ENCODE results near the gene KIAA1210.
"Not testable (repeated sequence)": the region's sequence is repeated elsewhere in the genome, so short reads cannot be mapped to it uniquely, and the experiment has no call there.

The KIAA1210 gene

DNA sequence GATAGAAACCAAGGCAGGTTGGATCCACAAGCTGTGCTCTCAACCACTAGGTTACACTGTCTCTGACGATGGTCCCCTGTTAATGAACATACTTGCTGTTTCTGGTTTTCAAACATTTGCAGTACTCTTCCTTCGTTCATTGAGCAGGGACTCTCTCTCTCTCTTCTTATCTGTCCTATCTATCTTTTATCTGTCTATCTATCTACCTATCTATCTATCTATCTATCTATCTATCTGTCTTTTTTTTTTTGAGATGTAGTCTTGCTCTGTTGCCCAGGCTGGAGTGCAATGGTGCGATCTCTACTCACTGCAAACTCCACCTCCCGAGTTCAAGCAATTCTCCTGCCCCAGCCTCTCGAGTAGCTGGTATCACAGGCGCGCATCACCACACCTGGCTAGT lies 64.2 kb downstream of the KIAA1210 start:
- Histone ChIP-seq H3K27me3 (ENCODE audit: control insufficient read depth, insufficient read depth, low read length) (no peaks in the 10 kb centered on the region), H3K9me3 (ENCODE audit: control insufficient read depth, low read length) (no peaks in the 10 kb centered on the region), H3K4me1 (ENCODE audit: control insufficient read depth, insufficient read depth, low read length) (no peaks in the 10 kb centered on the region), H3K36me3 (ENCODE audit: control insufficient read depth, insufficient read depth, low read length) (no peaks in the 10 kb centered on the region), H3K4me3 (ENCODE audit: low read length) (no peak overlapping the region), H3K9ac (ENCODE audit: low read length) (no peak overlapping the region)

DNA sequence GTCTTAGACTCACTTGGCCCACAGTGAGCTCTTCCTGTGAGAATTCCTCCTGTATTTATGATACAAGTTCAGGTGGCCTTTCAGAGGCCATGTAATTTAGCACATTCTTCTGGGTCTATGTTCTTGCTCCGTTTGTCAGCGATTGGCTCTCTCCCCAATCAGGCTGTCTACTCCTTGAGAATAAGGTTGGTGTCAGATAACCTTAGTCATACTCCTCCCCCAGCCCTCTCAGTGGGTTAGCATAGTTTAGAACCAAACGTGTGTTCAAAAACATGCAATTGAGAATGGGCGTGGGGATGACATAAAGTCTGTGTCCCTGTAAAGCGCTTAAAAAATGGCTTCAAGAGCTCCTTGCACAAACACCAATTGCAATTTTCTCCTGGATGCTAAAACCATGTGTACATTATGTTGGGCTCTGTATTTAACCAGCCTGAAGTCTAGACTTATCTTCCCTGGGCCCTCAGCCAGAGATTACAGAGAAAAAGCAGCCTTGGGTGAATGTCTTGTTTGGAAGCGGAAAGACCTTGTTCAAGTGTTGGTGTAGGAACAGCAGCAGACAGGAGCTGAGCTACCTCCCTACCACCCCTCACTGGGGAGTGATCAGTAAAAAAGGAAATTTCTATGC lies 64.8 kb downstream of the KIAA1210 start:
- H3K27me3 ChIP-seq (ENCODE audit: control insufficient read depth, insufficient read depth, low read length), result no peaks in the 10 kb centered on the region
- no peaks in the 10 kb centered on the region for H3K9me3 ChIP-seq (ENCODE audit: control insufficient read depth, low read length)
- H3K36me3 ChIP-seq (ENCODE audit: control insufficient read depth, insufficient read depth, low read length), result no peaks in the 10 kb centered on the region
- no peak overlapping the region for H3K4me3 ChIP-seq (ENCODE audit: low read length)
- H3K4me1 ChIP-seq (ENCODE audit: control insufficient read depth, insufficient read depth, low read length), result no peaks in the 10 kb centered on the region
- no peak overlapping the region for H3K9ac ChIP-seq (ENCODE audit: low read length)

DNA sequence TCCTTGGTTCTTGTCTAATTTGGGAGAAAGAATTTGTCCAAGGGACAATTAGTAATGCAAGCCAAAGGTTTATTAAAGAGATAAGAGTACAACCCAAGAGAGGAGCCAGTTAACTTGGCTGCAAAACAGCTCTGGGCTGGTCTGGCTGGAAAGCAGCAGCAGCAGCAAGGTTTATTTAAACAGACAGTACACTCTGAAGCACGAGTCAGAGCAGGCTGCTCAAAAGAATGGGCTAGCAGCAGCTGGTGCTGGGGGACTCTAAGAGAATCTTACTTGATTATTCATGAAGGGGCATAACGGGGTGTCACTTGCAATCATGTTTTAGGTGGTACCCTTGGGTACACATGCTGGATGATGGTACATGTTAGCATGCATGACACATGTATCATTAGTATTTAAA lies 71.9 kb downstream of the KIAA1210 start:
- Histone ChIP-seq H3K36me3 (ENCODE audit: control insufficient read depth, insufficient read depth, low read length) (no peaks in the 10 kb centered on the region), H3K4me1 (ENCODE audit: control insufficient read depth, insufficient read depth, low read length) (no peaks in the 10 kb centered on the region), H3K4me3 (ENCODE audit: low read length) (no peak overlapping the region), H3K9ac (ENCODE audit: low read length) (no peak overlapping the region), H3K9me3 (ENCODE audit: control insufficient read depth, low read length) (no peaks in the 10 kb centered on the region), H3K27me3 (ENCODE audit: control insufficient read depth, insufficient read depth, low read length) (no peaks in the 10 kb centered on the region)

DNA sequence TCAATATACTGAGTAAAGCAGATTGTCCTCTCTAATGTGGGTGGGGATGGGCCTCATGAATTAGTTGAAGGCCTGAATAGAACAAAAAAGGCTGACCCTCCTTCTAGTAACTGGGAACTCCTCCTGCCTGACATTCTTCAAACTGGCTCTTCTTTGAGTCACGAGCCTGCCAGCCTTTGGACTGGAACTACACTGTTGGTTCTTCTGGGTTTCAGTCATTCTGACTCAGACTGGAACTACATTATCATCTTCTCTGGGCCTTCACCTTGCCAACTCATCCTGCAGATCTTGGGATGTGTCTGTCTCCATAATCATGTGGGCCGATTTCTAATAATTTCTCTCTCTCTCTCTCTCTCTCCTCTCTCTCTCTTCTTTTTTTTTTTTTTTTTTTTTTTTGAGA lies 81.7 kb downstream of the KIAA1210 start:
- no peak overlapping the region for H3K4me3 ChIP-seq (ENCODE audit: low read length)
- no peaks in the 10 kb centered on the region for H3K27me3 ChIP-seq (ENCODE audit: control insufficient read depth, insufficient read depth, low read length)
- H3K4me1 ChIP-seq (ENCODE audit: control insufficient read depth, insufficient read depth, low read length), result peaks cover 17% of the 10 kb centered on the region
- H3K36me3 ChIP-seq (ENCODE audit: control insufficient read depth, insufficient read depth, low read length), result no peaks in the 10 kb centered on the region
- H3K9me3 ChIP-seq (ENCODE audit: control insufficient read depth, low read length), result no peaks in the 10 kb centered on the region
- H3K9ac ChIP-seq (ENCODE audit: low read length), result no peak overlapping the region

DNA sequence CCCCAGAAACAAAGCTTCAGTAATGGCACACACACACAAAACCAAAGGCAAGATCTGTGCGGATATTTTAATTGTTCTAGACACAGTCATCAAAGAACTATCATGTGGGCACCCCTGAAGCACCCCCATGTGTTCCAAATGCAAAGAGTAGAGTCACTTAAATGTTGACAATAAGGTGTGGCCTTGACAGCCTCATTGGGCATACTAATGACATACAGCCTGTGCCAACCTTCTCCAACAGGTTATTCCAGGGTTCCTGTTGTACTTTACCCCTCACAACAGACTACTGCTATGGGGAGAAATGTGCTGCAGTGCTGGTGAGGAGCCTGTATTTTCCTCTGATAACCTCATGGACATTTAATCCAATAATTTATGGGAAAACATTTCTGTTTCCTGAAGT lies 84.6 kb downstream of the KIAA1210 start:
- H3K9ac ChIP-seq (ENCODE audit: low read length), result no peak overlapping the region

DNA sequence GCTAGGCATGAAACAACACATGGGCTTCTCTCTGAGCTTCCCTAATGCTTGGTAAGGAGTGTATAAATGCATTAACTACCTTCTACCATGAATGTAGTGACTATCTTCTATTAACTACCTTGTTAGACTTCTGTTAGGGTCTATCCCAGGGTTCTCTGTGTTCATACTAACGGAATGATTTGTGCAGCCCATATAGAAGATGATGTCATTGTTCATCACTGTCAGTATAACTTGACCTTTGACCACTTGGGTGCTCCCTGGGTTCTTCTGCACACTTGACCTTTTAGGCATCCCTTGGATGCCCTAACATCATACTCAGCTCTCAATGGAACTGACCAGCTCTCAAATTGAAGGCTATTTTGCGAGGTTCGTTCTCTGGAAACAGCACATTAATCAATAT lies 85.6 kb downstream of the KIAA1210 start:
- Histone ChIP-seq H3K27me3 (ENCODE audit: control insufficient read depth, insufficient read depth, low read length) (no peaks in the 10 kb centered on the region), H3K4me1 (ENCODE audit: control insufficient read depth, insufficient read depth, low read length) (peaks cover 23% of the 10 kb centered on the region), H3K36me3 (ENCODE audit: control insufficient read depth, insufficient read depth, low read length) (no peaks in the 10 kb centered on the region), H3K4me3 (ENCODE audit: low read length) (no peak overlapping the region), H3K9me3 (ENCODE audit: control insufficient read depth, low read length) (no peaks in the 10 kb centered on the region), H3K9ac (ENCODE audit: low read length) (no peak overlapping the region)

More for the DNA sequence above, 84.6 kb downstream of the KIAA1210 start:
- Histone ChIP-seq H3K36me3 (ENCODE audit: control insufficient read depth, insufficient read depth, low read length) (no peaks in the 10 kb centered on the region), H3K9me3 (ENCODE audit: control insufficient read depth, low read length) (no peaks in the 10 kb centered on the region), H3K4me3 (ENCODE audit: low read length) (no peak overlapping the region), H3K27me3 (ENCODE audit: control insufficient read depth, insufficient read depth, low read length) (no peaks in the 10 kb centered on the region), H3K4me1 (ENCODE audit: control insufficient read depth, insufficient read depth, low read length) (peaks cover 23% of the 10 kb centered on the region)

DNA sequence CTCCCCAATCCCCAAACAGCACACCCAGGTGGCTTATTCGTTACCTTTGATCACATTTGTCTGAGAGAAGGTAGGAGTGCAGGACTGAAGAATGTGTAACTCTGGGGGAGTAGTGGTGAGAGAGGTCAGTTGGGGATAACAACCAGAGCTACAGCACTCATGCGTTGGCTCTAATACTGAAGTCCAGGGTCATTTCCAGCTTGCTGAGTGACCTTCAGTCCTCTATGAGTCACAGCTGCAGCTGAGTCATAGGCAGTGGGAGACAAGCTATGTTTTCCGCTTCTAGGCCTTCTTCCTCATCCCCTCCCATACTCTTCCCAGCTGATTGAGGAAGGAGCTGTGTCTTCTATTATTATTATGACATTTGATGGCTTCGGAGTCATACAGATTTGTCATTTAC lies 86.4 kb downstream of the KIAA1210 start:
- Histone ChIP-seq H3K4me1 (ENCODE audit: control insufficient read depth, insufficient read depth, low read length) (peaks cover 23% of the 10 kb centered on the region), H3K9ac (ENCODE audit: low read length) (no peak overlapping the region), H3K36me3 (ENCODE audit: control insufficient read depth, insufficient read depth, low read length) (no peaks in the 10 kb centered on the region), H3K4me3 (ENCODE audit: low read length) (no peak overlapping the region), H3K9me3 (ENCODE audit: control insufficient read depth, low read length) (no peaks in the 10 kb centered on the region), H3K27me3 (ENCODE audit: control insufficient read depth, insufficient read depth, low read length) (no peaks in the 10 kb centered on the region)

DNA sequence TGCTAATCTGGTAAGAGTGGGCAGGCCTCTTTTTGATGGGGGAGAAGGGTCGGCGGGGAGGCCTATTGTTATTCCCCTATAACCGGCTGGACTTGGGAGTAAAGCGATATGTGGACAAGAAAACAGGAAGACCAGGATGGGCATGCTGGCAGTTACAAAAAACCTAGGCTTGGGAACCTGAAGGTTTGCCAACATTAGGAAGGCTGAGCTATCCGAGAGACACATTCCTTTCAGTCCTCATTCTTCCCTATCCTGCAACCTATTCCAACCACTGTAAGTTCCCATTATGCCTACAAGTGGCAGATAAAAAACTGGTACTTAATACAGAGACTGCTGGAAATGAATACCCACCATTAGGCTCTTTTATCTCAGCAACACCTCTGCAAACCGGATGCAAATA lies 87.2 kb downstream of the KIAA1210 start:
- Histone ChIP-seq H3K27me3 (ENCODE audit: control insufficient read depth, insufficient read depth, low read length) (no peaks in the 10 kb centered on the region), H3K36me3 (ENCODE audit: control insufficient read depth, insufficient read depth, low read length) (no peaks in the 10 kb centered on the region), H3K9me3 (ENCODE audit: control insufficient read depth, low read length) (no peaks in the 10 kb centered on the region)

DNA sequence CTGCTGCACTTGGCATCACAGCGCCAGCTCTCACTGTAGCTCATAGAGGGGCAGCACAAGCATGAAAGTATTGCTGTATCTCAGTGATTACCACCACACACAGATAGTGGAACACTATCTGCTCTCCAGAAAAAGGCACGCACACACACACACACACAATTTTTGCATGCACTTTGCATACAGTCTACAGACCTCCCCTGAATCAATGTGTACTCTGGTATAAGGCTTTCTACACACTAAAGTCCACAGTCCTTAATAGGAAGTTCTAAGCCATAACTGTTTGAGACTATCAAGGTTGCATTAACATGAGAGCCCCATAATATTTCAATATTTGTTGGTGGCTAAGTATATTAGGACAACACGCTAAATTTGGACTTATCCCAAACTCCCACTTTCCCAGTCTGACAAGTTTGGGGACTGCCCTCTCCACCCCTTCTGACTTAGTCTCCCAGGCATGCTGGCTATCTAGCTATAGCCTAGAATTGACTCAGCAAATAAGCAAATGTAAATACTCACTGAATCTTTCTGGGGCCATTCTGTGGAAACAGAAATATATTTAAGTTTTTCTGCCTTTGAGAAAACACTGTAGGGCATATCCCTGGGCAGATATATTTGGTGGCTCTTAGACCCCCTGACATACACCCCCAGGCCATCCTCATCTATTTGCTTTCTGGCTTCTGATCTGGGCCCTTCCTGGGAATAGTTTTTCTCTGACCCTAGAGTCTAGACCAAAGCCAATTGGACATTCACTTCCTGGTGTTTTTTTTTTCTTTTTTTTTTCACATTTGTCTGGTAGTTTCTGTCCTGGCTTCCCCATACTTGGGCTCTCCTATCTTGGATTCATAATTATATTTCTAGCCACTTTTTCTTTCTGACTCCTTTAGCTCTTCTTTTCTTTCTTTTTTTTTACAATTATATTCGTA lies 91.2 kb downstream of the KIAA1210 start:
- no peaks in the 10 kb centered on the region for H3K27me3 ChIP-seq (ENCODE audit: control insufficient read depth, insufficient read depth, low read length)
- H3K9ac ChIP-seq (ENCODE audit: low read length), result no peak overlapping the region
- no peaks in the 10 kb centered on the region for H3K9me3 ChIP-seq (ENCODE audit: control insufficient read depth, low read length)
- H3K36me3 ChIP-seq (ENCODE audit: control insufficient read depth, insufficient read depth, low read length), result no peaks in the 10 kb centered on the region
- no peak overlapping the region for H3K4me3 ChIP-seq (ENCODE audit: low read length)
- H3K4me1 ChIP-seq (ENCODE audit: control insufficient read depth, insufficient read depth, low read length), result peaks cover 11% of the 10 kb centered on the region

More for the DNA sequence above, 87.2 kb downstream of the KIAA1210 start:
- peaks cover 23% of the 10 kb centered on the region for H3K4me1 ChIP-seq (ENCODE audit: control insufficient read depth, insufficient read depth, low read length)
- H3K9ac ChIP-seq (ENCODE audit: low read length), result no peak overlapping the region
- H3K4me3 ChIP-seq (ENCODE audit: low read length), result no peak overlapping the region

DNA sequence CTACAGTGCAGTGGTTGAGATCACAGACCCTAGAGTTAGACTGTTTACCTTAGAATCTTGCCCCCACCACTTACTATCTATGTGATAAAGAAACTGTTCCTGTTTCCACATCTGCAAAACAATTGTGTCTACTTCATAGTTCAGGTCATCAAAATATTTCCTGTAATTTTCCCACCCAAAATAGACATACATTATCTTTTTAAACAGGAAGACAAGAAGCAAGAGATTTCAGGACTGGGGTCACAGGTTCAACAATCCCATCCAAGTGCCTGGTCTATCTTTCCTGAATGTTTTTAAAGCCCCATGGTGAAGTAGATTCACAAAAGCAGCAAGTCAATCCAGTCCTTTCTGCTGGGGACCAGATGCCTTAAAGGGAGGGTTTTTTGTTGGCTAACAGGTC lies 96.6 kb downstream of the KIAA1210 start:
- H3K4me1 ChIP-seq (ENCODE audit: control insufficient read depth, insufficient read depth, low read length), result no peaks in the 10 kb centered on the region
- no peaks in the 10 kb centered on the region for H3K36me3 ChIP-seq (ENCODE audit: control insufficient read depth, insufficient read depth, low read length)
- H3K9me3 ChIP-seq (ENCODE audit: control insufficient read depth, low read length), result no peaks in the 10 kb centered on the region
- H3K9ac ChIP-seq (ENCODE audit: low read length), result no peak overlapping the region
- H3K27me3 ChIP-seq (ENCODE audit: control insufficient read depth, insufficient read depth, low read length), result no peaks in the 10 kb centered on the region
- H3K4me3 ChIP-seq (ENCODE audit: low read length), result no peak overlapping the region

DNA sequence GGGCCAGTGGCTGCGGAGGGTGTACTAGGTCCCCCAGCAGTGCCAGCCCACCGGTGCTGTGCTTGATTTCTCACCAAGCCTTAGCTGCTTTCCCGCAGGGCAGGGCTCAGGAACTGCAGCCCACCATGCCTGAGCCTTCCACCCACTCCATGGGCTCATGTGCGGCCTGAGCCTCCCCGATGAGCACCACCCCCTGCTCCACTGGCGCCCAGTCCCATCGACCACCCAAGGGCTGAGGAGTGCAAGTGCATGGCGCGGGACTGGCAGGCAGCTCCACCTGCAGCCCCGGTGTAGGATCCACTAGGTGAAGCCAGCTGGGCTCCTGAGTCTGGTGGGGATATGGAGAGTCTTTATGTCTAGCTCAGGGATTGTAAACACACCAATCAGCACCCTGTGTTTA lies 98.0 kb downstream of the KIAA1210 start:
- H3K36me3 ChIP-seq (ENCODE audit: control insufficient read depth, insufficient read depth, low read length); H3K4me1 ChIP-seq (ENCODE audit: control insufficient read depth, insufficient read depth, low read length); H3K9ac ChIP-seq (ENCODE audit: low read length); H3K4me3 ChIP-seq (ENCODE audit: low read length); H3K9me3 ChIP-seq (ENCODE audit: control insufficient read depth, low read length); H3K27me3 ChIP-seq (ENCODE audit: control insufficient read depth, insufficient read depth, low read length): not testable (repeated sequence)

DNA sequence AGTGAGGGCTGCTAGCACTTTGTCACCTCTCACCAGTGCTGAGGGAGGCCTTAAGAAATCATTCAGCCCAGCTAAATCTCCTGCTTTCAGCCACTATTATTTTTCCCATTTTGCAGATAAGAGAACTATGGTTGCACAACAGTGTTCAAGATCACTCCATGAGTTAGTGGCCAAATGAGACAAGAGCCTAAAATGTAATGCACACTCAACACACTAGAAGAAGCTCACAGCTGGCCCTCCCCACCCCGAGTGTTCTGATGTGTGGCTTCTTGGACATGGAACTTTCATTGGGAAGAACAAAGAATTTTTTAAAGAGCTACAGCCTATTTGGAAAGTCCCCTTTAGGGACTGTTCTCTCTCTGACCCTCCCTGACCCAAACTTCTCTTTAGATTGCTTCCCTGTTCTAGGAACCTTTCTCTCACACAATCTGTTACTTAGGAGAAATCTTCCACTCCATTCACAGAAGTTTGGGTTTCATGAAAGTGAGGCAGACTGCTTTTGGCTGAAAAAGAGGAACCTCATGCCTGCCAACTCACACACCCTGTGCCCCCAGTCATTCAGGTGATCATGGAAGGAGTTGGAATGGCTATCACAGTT lies 98.8 kb downstream of the KIAA1210 start:
- Histone ChIP-seq H3K9me3 (ENCODE audit: control insufficient read depth, low read length) (no peaks in the 10 kb centered on the region), H3K4me1 (ENCODE audit: control insufficient read depth, insufficient read depth, low read length) (no peaks in the 10 kb centered on the region), H3K27me3 (ENCODE audit: control insufficient read depth, insufficient read depth, low read length) (no peaks in the 10 kb centered on the region), H3K9ac (ENCODE audit: low read length) (no peak overlapping the region), H3K36me3 (ENCODE audit: control insufficient read depth, insufficient read depth, low read length) (no peaks in the 10 kb centered on the region), H3K4me3 (ENCODE audit: low read length) (no peak overlapping the region)

All from mucosa of stomach (tissue), 1 donor.